Measurements from ENCODE around the gene FICD.

The FICD gene

GRCh38 chr12:108526482-108527165 is 11.5 kb downstream of the FICD start:
- no peak for TF ChIP-seq FOXK2 (IDR thresholded peaks at IDR 0.05)
- TF ChIP-seq CTBP1 (IDR thresholded peaks at IDR 0.05; ENCODE audit: borderline replicate concordance) = no peak
- no peak for TF ChIP-seq NFRKB (IDR thresholded peaks at IDR 0.05)
- TF ChIP-seq FOXA1 (IDR thresholded peaks at IDR 0.05) = no peak
- no peak for TF ChIP-seq FOXM1 (IDR thresholded peaks at IDR 0.05; ENCODE audit: borderline replicate concordance)
- no peak for TF ChIP-seq LEF1 (IDR thresholded peaks at IDR 0.05; ENCODE audit: borderline replicate concordance)
- TF ChIP-seq ARNT (IDR thresholded peaks at IDR 0.05) = no peak
- TF ChIP-seq SUZ12 (IDR thresholded peaks at IDR 0.05) = no peak
- no peak for TF ChIP-seq TARDBP (IDR thresholded peaks at IDR 0.05)
- no peak for TF ChIP-seq BHLHE40 (IDR thresholded peaks at IDR 0.05; ENCODE audit: borderline replicate concordance)
- TF ChIP-seq HDGF (IDR thresholded peaks at IDR 0.05; ENCODE audit: borderline replicate concordance) = no peak
- no peak for TF ChIP-seq L3MBTL2 (conservative IDR thresholded peaks at IDR 0.05)
- no peak for TF ChIP-seq ELF4 (IDR thresholded peaks at IDR 0.05)
- no peak for DNase-seq (ENCODE audit: extremely low spot score)
- CTCF ChIA-PET = no interaction called here
- POLR2A ChIA-PET = no interaction called here

- no peak for DNase-seq (ENCODE audit: extremely low spot score)
- POLR2A ChIA-PET = no interaction called here
- no peak for TF ChIP-seq TARDBP (IDR thresholded peaks at IDR 0.05)
- no peak for TF ChIP-seq L3MBTL2 (conservative IDR thresholded peaks at IDR 0.05)
- TF ChIP-seq NFRKB (IDR thresholded peaks at IDR 0.05) = no peak
- no peak for TF ChIP-seq BHLHE40 (IDR thresholded peaks at IDR 0.05; ENCODE audit: borderline replicate concordance)
- TF ChIP-seq SUZ12 (IDR thresholded peaks at IDR 0.05) = no peak
- CTCF ChIA-PET = no interaction called here
These were observed 12.1 kb downstream of the FICD start for GRCh38 chr12:108527166-108527496.

GRCh38 chr12:108530161-108530560 is 15.1 kb downstream of the FICD start:
- POLR2A ChIA-PET = no interaction called here
- CTCF ChIA-PET = no interaction called here
- TF ChIP-seq BHLHE40 (IDR thresholded peaks at IDR 0.05; ENCODE audit: borderline replicate concordance) (no peak), FOXA1 (IDR thresholded peaks at IDR 0.05) (no peak), CTBP1 (IDR thresholded peaks at IDR 0.05; ENCODE audit: borderline replicate concordance) (no peak), SUZ12 (IDR thresholded peaks at IDR 0.05) (no peak), ARNT (IDR thresholded peaks at IDR 0.05) (no peak), NFRKB (IDR thresholded peaks at IDR 0.05) (no peak), PKNOX1 (IDR thresholded peaks at IDR 0.05) (no peak), FOXK2 (IDR thresholded peaks at IDR 0.05) (no peak), SP1 (IDR thresholded peaks at IDR 0.05) (no peak)
- no peak for DNase-seq (ENCODE audit: extremely low spot score)

GRCh38 chr12:108531929-108532848 is 17.1 kb downstream of the FICD start:
- DNase-seq (ENCODE audit: extremely low spot score) = peak; percentile 56
- POLR2A ChIA-PET = no interaction called here
- TF ChIP-seq NFRKB (IDR thresholded peaks at IDR 0.05) (no peak), CTBP1 (IDR thresholded peaks at IDR 0.05; ENCODE audit: borderline replicate concordance) (no peak), FOXK2 (IDR thresholded peaks at IDR 0.05) (no peak), ZNF384 (IDR thresholded peaks at IDR 0.05) (peak; percentile 88), LEF1 (IDR thresholded peaks at IDR 0.05; ENCODE audit: borderline replicate concordance) (no peak), ARNT (IDR thresholded peaks at IDR 0.05) (no peak), FOXM1 (IDR thresholded peaks at IDR 0.05; ENCODE audit: borderline replicate concordance) (no peak), BHLHE40 (IDR thresholded peaks at IDR 0.05; ENCODE audit: borderline replicate concordance) (no peak), L3MBTL2 (conservative IDR thresholded peaks at IDR 0.05) (peak; percentile 56; the same call in 1 of the 2 replicates), PKNOX1 (IDR thresholded peaks at IDR 0.05) (peak; percentile 82)
- CTCF ChIA-PET = no interaction called here

- no peak for TF ChIP-seq L3MBTL2 (conservative IDR thresholded peaks at IDR 0.05)
- no peak for TF ChIP-seq ZNF384 (IDR thresholded peaks at IDR 0.05)
- TF ChIP-seq FOXM1 (IDR thresholded peaks at IDR 0.05; ENCODE audit: borderline replicate concordance) = no peak
- TF ChIP-seq ARNT (IDR thresholded peaks at IDR 0.05) = no peak
- no peak for TF ChIP-seq FOXA1 (IDR thresholded peaks at IDR 0.05)
- TF ChIP-seq TARDBP (IDR thresholded peaks at IDR 0.05) = no peak
- TF ChIP-seq HDGF (IDR thresholded peaks at IDR 0.05; ENCODE audit: borderline replicate concordance) = no peak
- TF ChIP-seq SP1 (IDR thresholded peaks at IDR 0.05) = no peak
- CTCF ChIA-PET = no interaction called here
- POLR2A ChIA-PET = no interaction called here
- DNase-seq (ENCODE audit: extremely low spot score) = no peak
These were observed 23.1 kb downstream of the FICD start for GRCh38 chr12:108538146-108538545.

- ChIA-PET POLR2A (no interaction called here), CTCF (no interaction called here)
- DNase-seq (ENCODE audit: extremely low spot score) = no peak
- TF ChIP-seq ARNT (IDR thresholded peaks at IDR 0.05) (no peak), CTBP1 (IDR thresholded peaks at IDR 0.05; ENCODE audit: borderline replicate concordance) (no peak), SP1 (IDR thresholded peaks at IDR 0.05) (no peak), L3MBTL2 (conservative IDR thresholded peaks at IDR 0.05) (no peak), SUZ12 (IDR thresholded peaks at IDR 0.05) (no peak), LEF1 (IDR thresholded peaks at IDR 0.05; ENCODE audit: borderline replicate concordance) (no peak)
These were observed 23.6 kb downstream of the FICD start for GRCh38 chr12:108538616-108539195.
